Measurements from ENCODE around the gene BLOC1S4. TPM values are rescaled to one million over a fixed set of nuclear protein-coding genes. Genes with fewer than 3 reads are reported as not detected.
A peak's percentile ranks its signal among the peaks of the same experiment; 100 is the strongest.

BLOC1S4 gene
- total RNA-seq, 1 experiment from 2014 or later = 10.7 TPM

DNA sequence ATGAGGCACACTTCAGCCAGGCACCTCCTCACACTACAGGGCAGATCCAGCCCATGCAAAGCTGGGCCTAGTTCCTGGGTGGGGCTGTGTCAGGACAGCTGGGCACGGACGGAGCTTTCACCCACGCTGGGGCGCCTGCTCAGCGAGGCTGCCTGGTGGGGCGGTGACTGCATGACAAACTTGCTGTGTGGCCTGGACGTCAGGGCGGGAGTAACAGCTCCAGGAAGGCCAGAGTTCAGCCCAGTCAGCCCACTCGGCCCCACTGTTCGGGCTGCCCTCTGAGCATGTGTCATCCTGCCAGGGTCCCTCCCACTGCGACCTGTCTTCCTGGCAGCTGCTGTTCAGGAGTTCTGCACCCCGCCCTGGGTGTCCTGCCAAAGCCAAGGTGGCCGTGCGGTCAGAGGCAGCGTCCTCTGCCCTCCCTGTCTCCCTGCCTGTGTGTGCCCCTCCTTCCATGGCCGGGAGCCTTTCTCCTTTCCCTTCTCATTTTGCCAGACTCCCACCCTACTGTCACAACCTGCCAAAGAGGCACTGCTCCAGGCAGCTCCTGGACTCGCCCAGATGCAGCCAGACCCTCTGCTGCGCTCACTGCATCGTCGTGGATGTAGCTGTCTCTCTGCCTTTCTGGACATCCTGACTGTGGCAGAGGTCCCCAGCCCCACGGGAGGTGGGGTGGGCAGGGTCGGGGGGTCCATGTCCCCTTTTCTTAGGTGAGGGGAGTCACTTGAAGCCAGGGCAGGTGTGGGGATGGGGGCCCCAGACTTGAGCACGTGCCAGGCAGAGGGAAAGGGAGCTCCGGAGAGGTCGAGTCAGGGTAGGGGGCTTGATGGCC, 33.6 kb downstream of the BLOC1S4 start:
- DNase-seq (ENCODE audit: low read depth, low spot score) = no peak
- no peak for TF ChIP-seq POLR2AphosphoS5 (IDR thresholded peaks at IDR 0.05; ENCODE audit: low read depth, low read length)
- TF ChIP-seq TCF7L2 (IDR thresholded peaks at IDR 0.05; ENCODE audit: low read depth, low read length) = no peak
- TF ChIP-seq, protein P1, sequence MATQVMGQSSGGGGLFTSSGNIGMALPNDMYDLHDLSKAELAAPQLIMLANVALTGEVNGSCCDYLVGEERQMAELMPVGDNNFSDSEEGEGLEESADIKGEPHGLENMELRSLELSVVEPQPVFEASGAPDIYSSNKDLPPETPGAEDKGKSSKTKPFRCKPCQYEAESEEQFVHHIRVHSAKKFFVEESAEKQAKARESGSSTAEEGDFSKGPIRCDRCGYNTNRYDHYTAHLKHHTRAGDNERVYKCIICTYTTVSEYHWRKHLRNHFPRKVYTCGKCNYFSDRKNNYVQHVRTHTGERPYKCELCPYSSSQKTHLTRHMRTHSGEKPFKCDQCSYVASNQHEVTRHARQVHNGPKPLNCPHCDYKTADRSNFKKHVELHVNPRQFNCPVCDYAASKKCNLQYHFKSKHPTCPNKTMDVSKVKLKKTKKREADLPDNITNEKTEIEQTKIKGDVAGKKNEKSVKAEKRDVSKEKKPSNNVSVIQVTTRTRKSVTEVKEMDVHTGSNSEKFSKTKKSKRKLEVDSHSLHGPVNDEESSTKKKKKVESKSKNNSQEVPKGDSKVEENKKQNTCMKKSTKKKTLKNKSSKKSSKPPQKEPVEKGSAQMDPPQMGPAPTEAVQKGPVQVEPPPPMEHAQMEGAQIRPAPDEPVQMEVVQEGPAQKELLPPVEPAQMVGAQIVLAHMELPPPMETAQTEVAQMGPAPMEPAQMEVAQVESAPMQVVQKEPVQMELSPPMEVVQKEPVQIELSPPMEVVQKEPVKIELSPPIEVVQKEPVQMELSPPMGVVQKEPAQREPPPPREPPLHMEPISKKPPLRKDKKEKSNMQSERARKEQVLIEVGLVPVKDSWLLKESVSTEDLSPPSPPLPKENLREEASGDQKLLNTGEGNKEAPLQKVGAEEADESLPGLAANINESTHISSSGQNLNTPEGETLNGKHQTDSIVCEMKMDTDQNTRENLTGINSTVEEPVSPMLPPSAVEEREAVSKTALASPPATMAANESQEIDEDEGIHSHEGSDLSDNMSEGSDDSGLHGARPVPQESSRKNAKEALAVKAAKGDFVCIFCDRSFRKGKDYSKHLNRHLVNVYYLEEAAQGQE (IDR thresholded peaks at IDR 0.05; ENCODE audit: insufficient read depth in 1 of 2, low read depth in 2 of 2, low read length in 1 of 2) = no peak
- TF ChIP-seq, protein P2, sequence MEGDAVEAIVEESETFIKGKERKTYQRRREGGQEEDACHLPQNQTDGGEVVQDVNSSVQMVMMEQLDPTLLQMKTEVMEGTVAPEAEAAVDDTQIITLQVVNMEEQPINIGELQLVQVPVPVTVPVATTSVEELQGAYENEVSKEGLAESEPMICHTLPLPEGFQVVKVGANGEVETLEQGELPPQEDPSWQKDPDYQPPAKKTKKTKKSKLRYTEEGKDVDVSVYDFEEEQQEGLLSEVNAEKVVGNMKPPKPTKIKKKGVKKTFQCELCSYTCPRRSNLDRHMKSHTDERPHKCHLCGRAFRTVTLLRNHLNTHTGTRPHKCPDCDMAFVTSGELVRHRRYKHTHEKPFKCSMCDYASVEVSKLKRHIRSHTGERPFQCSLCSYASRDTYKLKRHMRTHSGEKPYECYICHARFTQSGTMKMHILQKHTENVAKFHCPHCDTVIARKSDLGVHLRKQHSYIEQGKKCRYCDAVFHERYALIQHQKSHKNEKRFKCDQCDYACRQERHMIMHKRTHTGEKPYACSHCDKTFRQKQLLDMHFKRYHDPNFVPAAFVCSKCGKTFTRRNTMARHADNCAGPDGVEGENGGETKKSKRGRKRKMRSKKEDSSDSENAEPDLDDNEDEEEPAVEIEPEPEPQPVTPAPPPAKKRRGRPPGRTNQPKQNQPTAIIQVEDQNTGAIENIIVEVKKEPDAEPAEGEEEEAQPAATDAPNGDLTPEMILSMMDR (IDR thresholded peaks at IDR 0.05) = no peak
- no peak for TF ChIP-seq SIN3A (IDR thresholded peaks at IDR 0.05; ENCODE audit: borderline replicate concordance, insufficient read depth, low read depth, low read length)
- Histone ChIP-seq H3K4me1 (ENCODE audit: control insufficient read depth, insufficient read depth, low read length) (peaks cover 32% of the 10 kb centered on the region), H3K27ac (ENCODE audit: low read length) (peak overlapping the region; percentile 17; the same call in 1 of the 2 replicates), H3K27me3 (ENCODE audit: control insufficient read depth, insufficient read depth, low read length) (no peaks in the 10 kb centered on the region), H3K9me3 (ENCODE audit: control insufficient read depth, insufficient read depth, low read depth, low read length) (no peaks in the 10 kb centered on the region), H3K36me3 (ENCODE audit: control insufficient read depth, insufficient read depth, low read length) (no peaks in the 10 kb centered on the region), H3K4me3 (ENCODE audit: low read depth in 2 of 2, low read length in 2 of 2) (no peak overlapping the region)
- in situ Hi-C loops (cut with HindIII; ENCODE audit: low pct_unique_long_range_greater_than_20kb, low sequenced_read_pairs) (no loop called here), intact Hi-C loops (cut with micrococcal nuclease; ENCODE audit: unreplicated experiment) (no loop called here)
- ChIA-PET CTCF (no interaction called here), POLR2A (interaction anchor here (0.5 to 0.6 kb wide), 2 partner anchors 41 to 49 kb away, joined by 7 to 9 read pairs; no protein-coding TSS in a partner anchor)
- no TSS peak for BruUV-seq (replicated peaks)
- ATAC-seq = peak; percentile 59

DNA sequence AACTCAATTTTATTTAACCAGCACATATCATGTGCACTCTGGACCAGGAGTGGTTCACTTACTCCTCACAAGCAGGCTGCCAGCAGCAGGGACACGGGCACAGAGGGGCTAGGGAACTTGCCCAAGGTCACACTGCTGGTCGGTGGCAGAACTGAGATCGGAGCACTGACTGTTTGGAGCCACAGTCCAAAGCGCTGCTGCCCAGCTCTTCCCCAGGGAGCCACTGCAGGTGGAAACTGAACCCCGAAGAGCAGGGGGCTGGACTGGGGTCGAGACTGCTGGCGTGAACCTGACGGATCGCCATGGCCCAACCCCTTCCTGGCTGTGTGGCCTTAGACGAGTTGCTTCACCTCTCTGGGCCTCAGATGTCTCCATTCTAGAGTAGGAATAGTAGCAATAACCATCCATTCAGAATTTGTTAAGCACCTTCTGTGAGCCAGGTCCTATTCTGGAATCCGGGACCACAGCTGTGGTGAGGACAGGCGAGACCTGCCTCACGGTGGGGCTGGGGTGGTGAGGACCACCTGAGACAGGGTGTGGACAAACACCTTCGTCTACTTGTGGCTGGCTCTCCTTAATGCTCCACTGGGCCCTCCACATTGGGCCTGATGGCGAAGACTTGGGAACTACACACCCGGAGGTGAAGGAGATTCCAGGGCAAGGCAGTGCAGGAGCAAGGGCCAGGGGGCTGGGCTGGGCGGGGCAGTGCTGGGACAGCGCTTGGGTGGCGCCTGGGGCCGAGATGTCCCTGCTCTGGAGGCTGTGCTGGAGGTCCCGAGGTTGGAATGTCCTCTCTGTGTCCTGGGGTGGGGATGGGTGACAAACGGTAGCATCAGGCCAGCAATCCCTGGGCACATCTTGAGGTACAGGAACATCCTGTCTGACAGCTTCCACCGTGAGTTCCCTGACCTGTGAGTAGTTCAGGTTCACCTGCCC, 34.6 kb downstream of the BLOC1S4 start:
- peak; percentile 10; the same call in 1 of the 2 replicates for ATAC-seq
- no peak for DNase-seq (ENCODE audit: low read depth, low spot score)
- TF ChIP-seq SIN3A (IDR thresholded peaks at IDR 0.05; ENCODE audit: borderline replicate concordance, insufficient read depth, low read depth, low read length) = no peak
- TF ChIP-seq POLR2AphosphoS5 (IDR thresholded peaks at IDR 0.05; ENCODE audit: low read depth, low read length) = no peak
- in situ Hi-C loops (cut with HindIII; ENCODE audit: low pct_unique_long_range_greater_than_20kb, low sequenced_read_pairs) = no loop called here
- intact Hi-C loops (cut with micrococcal nuclease; ENCODE audit: unreplicated experiment) = no loop called here
- no TSS peak for BruUV-seq (replicated peaks)
- Histone ChIP-seq H3K9me3 (ENCODE audit: control insufficient read depth, insufficient read depth, low read depth, low read length) (no peaks in the 10 kb centered on the region), H3K27me3 (ENCODE audit: control insufficient read depth, insufficient read depth, low read length) (no peaks in the 10 kb centered on the region), H3K36me3 (ENCODE audit: control insufficient read depth, insufficient read depth, low read length) (no peaks in the 10 kb centered on the region), H3K4me1 (ENCODE audit: control insufficient read depth, insufficient read depth, low read length) (peaks cover 32% of the 10 kb centered on the region), H3K4me3 (ENCODE audit: low read depth in 2 of 2, low read length in 2 of 2) (peak overlapping the region in 1 of 2 experiments; percentile 35; a peak in 2 of 4 replicates), H3K27ac (ENCODE audit: low read length) (peak overlapping the region; percentile 69; the same call in 1 of the 2 replicates)
- CTCF ChIA-PET = no interaction called here
- POLR2A ChIA-PET = interaction anchor here (0.6 kb wide), 2 partner anchors 17 to 50 kb away, joined by 5 to 9 read pairs; no protein-coding TSS in a partner anchor

All from Panc1 (cell line).